ENCODE data around the gene FAM114A2. TPM values are rescaled to one million over a fixed set of nuclear protein-coding genes. Genes with fewer than 3 reads are reported as not detected.

FAM114A2 gene
- total RNA-seq, 1 donor from 2014 or later = 32.3 TPM

DNA sequence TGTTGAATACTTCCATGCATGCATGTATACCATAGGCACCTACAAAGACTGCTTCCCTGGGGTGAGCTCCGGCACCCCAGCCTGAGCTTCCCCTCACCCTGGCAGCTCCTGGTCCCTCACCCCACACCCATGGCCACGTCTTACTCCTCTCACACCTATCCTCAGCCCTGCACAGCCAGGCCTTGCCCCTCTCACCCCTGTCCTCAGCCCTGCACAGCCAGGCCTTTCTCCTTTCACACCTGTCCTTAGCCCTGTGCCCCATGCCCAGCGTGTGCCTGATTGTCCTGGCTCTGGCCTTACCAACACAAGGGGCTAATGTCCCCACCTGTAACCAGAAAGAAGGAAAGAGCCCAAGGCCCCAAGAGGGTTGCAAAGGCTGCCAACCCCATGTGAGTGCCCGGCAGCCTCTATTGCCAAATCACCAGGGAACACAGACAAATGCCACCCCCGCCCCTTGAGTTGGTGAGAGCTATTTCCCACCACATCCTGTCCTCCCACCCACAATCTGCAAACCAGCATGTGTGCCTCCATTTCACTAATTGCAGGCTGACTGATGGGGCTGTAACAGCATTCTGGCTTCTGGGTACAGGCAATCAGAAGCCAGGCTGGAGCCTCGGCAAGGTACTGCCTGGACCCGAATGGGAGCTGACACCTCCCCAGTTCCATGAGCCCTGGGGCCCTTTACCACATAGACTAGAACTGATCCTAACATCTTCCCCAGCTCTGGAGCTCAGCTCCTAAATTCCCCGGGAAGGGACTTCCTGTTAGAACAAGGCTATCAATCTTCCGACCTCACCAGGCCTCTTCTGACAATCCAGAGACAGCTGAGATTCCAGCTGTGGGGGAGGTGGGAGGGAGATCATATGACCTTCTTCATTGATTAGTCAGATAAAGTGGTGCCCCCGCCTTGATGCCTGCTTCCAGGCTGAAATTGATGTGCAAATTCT is 78.2 kb downstream of the FAM114A2 start:
- no peak overlapping the region for H3K27ac ChIP-seq (replicated peaks)
- H3K4me1 ChIP-seq = peaks cover 2% of the 10 kb centered on the region
- no peak for DNase-seq
- H3K36me3 ChIP-seq = no peaks in the 10 kb centered on the region
- intact Hi-C loops (cut with micrococcal nuclease) = no loop called here
- TF ChIP-seq, protein P1, sequence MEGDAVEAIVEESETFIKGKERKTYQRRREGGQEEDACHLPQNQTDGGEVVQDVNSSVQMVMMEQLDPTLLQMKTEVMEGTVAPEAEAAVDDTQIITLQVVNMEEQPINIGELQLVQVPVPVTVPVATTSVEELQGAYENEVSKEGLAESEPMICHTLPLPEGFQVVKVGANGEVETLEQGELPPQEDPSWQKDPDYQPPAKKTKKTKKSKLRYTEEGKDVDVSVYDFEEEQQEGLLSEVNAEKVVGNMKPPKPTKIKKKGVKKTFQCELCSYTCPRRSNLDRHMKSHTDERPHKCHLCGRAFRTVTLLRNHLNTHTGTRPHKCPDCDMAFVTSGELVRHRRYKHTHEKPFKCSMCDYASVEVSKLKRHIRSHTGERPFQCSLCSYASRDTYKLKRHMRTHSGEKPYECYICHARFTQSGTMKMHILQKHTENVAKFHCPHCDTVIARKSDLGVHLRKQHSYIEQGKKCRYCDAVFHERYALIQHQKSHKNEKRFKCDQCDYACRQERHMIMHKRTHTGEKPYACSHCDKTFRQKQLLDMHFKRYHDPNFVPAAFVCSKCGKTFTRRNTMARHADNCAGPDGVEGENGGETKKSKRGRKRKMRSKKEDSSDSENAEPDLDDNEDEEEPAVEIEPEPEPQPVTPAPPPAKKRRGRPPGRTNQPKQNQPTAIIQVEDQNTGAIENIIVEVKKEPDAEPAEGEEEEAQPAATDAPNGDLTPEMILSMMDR (IDR thresholded peaks at IDR 0.05; ENCODE audit: borderline replicate concordance) = no peak
- no peak overlapping the region for H3K4me3 ChIP-seq
- peaks cover 6% of the 10 kb centered on the region for H3K9me3 ChIP-seq (replicated peaks)
- H3K27me3 ChIP-seq (ENCODE audit: low read depth) = peaks cover 3% of the 10 kb centered on the region

DNA sequence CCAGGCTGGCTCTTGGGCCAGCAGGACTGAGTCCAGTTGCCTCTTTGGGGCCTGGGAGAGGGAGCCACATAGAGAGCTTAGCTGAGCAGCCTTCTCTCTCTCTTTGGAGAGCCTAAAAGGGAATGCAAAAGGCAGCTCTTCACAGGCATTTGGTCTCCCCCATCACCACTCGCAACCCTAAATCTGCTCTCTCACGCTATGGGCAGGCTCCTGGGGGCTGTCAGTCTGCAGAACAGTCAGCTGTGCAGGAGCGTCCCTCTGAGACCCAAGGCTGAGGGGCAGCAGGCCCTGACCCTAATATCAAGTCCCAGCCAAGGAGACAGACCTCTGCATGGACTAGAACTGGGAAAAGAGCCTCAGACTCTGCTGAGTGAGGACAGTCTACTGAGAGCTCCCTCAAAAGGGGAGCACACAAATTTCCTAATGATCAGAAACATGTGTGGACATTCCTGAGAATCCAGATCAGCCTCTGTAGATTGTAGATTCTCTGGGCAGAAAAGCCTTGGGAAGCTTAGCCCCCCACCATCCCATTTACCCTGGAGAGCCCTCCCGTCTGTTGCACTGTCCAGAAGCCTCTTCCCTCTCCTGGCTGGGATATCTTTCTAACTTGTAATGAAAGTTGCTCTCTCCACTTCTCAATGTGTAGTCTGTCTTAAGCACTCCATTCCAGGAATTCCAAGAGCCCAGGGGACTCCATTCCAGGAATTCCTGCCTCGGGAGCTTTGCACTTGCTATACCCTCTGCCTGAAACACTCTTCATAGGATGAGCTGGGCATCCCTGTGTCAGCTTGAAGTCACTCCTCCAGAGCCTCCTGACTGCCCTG is 79.4 kb downstream of the FAM114A2 start:
- peaks cover 7% of the 10 kb centered on the region for H3K9me3 ChIP-seq (replicated peaks)
- TF ChIP-seq, protein P1 (IDR thresholded peaks at IDR 0.05; ENCODE audit: borderline replicate concordance) = no peak
- no peak overlapping the region for H3K4me3 ChIP-seq
- H3K4me1 ChIP-seq = no peaks in the 10 kb centered on the region
- no peaks in the 10 kb centered on the region for H3K36me3 ChIP-seq
- H3K27me3 ChIP-seq (ENCODE audit: low read depth) = peaks cover 3% of the 10 kb centered on the region
- H3K27ac ChIP-seq (replicated peaks) = no peak overlapping the region
- intact Hi-C loops (cut with micrococcal nuclease) = no loop called here
- DNase-seq = no peak

DNA sequence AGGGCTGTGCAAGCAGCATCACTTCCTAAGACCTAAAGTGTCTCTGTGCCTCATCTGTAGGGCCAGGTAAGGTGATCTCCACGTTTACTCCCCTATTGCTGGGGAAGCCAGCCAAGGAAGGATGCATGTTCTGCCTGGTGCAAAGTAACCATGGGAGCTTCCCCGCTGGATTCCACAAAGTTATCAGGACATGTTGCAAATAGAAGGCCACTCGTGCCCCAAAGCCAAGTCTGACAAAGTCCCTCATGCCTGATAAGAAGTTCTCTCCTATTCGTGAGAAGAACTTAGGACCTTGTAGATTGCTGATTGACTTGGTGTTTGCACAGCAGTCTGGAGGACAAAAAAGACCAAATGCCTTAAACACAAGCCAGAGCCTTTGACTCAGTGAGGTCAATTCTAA is 81.5 kb downstream of the FAM114A2 start:
- no peak overlapping the region for H3K4me3 ChIP-seq
- TF ChIP-seq, protein P1 (IDR thresholded peaks at IDR 0.05; ENCODE audit: borderline replicate concordance) = no peak

DNA sequence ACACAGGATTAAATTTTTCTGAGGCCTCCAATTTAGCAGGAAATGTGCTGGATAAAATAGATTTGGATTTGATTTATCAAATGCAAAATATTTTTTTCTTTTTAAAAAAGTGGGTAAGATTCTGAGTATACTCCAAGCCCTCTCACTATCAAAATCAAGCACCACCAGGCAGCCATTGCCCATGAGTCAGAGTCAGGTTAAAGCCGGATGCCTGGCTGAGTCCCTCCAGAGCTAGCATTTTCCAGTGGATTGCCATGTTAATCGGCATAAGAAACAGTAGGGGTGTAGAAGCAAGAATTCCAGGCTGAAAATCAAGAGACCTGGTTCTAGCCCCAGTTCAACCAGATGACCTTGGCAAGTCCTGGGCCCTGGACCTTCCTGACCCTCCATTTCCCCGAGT is 85.3 kb downstream of the FAM114A2 start:
- intact Hi-C loops (cut with micrococcal nuclease) = no loop called here
- Histone ChIP-seq H3K9me3 (replicated peaks) (peaks cover 7% of the 10 kb centered on the region), H3K36me3 (no peaks in the 10 kb centered on the region), H3K4me1 (no peaks in the 10 kb centered on the region), H3K4me3 (no peak overlapping the region), H3K27me3 (ENCODE audit: low read depth) (no peaks in the 10 kb centered on the region), H3K27ac (replicated peaks) (no peak overlapping the region)
- TF ChIP-seq, protein P1 (IDR thresholded peaks at IDR 0.05; ENCODE audit: borderline replicate concordance) = no peak
- DNase-seq = no peak

More for the DNA sequence above, 81.5 kb downstream of the FAM114A2 start:
- Histone ChIP-seq H3K36me3 (no peaks in the 10 kb centered on the region), H3K27me3 (ENCODE audit: low read depth) (peaks cover 3% of the 10 kb centered on the region), H3K27ac (replicated peaks) (no peak overlapping the region), H3K9me3 (replicated peaks) (peaks cover 7% of the 10 kb centered on the region), H3K4me1 (no peaks in the 10 kb centered on the region)
- no peak for DNase-seq
- intact Hi-C loops (cut with micrococcal nuclease) = no loop called here

DNA sequence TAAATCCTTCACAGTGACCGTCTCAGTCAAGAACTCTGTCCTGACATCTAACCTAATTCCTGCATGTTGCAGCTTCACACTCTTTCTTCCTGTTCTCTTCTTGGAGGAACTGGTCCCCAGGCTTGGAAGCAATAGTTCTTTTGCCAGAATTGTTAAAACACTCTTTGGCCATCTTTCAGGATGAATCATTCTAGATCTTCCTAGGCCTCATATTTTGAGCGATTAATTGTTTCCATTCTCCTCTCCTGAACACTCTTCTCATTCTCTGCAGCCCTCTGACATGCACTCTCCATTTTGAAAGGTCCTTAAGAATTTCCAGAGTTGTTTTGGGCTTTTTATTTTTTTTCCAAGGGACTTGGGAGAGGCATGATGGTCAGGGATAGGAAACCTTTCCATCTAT is 85.8 kb downstream of the FAM114A2 start:
- no peak for DNase-seq
- Histone ChIP-seq H3K4me1 (no peaks in the 10 kb centered on the region), H3K4me3 (no peak overlapping the region), H3K27me3 (ENCODE audit: low read depth) (no peaks in the 10 kb centered on the region), H3K9me3 (replicated peaks) (peaks cover 7% of the 10 kb centered on the region), H3K36me3 (no peaks in the 10 kb centered on the region), H3K27ac (replicated peaks) (no peak overlapping the region)
- TF ChIP-seq, protein P1 (IDR thresholded peaks at IDR 0.05; ENCODE audit: borderline replicate concordance) = no peak
- intact Hi-C loops (cut with micrococcal nuclease) = no loop called here

Measured in left ventricle myocardium inferior (tissue), 1 donor.